HEK293 (cell line): ENCODE data around the gene AGMO.

Experiments
- ZFP41 ChIP-seq: fragments of 450-650 bp; formaldehyde crosslinking; IDR thresholded peaks from 2 replicates; pipeline ENCODE4 v1.5.1; 2016; ENCODE audit warnings: missing biosample characterization, missing genetic modification characterization, borderline replicate concordance
- TF ChIP-seq, protein P1 (sequence below): fragments of 450-650 bp; formaldehyde crosslinking; IDR thresholded peaks from 2 replicates; pipeline ENCODE4 v1.5.1; 2016; ENCODE audit warnings: missing biosample characterization, missing genetic modification characterization, low read depth
- TF ChIP-seq, protein P2 (sequence below): fragments of 450-650 bp; formaldehyde crosslinking; IDR thresholded peaks from 2 replicates; pipeline ENCODE4 v1.5.1; 2016; ENCODE audit warnings: missing biosample characterization, missing genetic modification characterization

DNA sequence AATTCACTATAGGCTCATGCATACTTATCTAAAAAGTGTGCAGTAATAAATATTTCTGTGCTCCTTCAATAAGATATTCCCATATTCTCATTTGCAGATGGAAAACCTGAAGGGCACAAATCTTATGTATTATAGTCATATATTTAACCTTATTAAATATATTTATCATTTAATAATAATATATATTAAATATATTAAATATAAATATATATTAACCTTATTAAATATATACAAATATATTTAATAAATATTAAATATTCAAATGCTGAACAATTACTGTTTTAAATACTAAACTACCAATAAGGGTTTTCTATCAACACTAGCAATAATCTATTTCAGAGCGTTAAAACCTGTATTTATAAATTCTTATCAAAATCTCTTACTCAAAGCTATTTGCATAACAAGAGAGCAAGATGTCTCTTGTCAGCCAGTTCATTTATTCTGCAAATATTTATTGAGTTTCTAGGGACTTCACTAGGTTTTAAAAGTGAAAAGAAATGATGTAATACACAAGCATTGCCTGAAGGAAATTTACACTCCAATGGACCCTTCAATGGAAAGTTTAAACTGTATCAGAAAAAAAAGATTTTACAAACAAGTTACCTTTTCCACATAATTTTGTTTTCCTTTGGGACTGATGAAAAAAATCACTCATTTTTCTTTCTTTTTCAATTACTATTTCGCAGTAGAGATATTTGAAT lies 159.2 kb downstream of the AGMO start:
- TF ChIP-seq, protein P1, sequence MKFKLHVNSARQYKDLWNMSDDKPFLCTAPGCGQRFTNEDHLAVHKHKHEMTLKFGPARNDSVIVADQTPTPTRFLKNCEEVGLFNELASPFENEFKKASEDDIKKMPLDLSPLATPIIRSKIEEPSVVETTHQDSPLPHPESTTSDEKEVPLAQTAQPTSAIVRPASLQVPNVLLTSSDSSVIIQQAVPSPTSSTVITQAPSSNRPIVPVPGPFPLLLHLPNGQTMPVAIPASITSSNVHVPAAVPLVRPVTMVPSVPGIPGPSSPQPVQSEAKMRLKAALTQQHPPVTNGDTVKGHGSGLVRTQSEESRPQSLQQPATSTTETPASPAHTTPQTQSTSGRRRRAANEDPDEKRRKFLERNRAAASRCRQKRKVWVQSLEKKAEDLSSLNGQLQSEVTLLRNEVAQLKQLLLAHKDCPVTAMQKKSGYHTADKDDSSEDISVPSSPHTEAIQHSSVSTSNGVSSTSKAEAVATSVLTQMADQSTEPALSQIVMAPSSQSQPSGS (tag by site-specific recombination), result no peak
- TF ChIP-seq, protein P2, sequence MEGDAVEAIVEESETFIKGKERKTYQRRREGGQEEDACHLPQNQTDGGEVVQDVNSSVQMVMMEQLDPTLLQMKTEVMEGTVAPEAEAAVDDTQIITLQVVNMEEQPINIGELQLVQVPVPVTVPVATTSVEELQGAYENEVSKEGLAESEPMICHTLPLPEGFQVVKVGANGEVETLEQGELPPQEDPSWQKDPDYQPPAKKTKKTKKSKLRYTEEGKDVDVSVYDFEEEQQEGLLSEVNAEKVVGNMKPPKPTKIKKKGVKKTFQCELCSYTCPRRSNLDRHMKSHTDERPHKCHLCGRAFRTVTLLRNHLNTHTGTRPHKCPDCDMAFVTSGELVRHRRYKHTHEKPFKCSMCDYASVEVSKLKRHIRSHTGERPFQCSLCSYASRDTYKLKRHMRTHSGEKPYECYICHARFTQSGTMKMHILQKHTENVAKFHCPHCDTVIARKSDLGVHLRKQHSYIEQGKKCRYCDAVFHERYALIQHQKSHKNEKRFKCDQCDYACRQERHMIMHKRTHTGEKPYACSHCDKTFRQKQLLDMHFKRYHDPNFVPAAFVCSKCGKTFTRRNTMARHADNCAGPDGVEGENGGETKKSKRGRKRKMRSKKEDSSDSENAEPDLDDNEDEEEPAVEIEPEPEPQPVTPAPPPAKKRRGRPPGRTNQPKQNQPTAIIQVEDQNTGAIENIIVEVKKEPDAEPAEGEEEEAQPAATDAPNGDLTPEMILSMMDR (tag by site-specific recombination), result no peak
- TF ChIP-seq ZFP41, result no peak
